B cell (primary cell): ENCODE results near the gene BMP7. TPM values are rescaled to one million over a fixed set of nuclear protein-coding genes. Genes with fewer than 3 reads are reported as not detected.

ENCODE experiments used
- ATAC-seq: fragments of 200-7000 bp; cut with Tn5 transposase; one replicate; pipeline ENCODE4 v1.10.0; 2021; ENCODE audit warnings: low read depth, mild to moderate bottlenecking, moderate number of reproducible peaks, moderate library complexity
- CTCF ChIA-PET: fragments of 350-600 bp; sonication (Branson Sonifier 250); formaldehyde crosslinking; loops from one replicate; lab custom pipeline; 2021; ENCODE audit warnings: antibody characterized with exemption, inconsistent platforms; lab: Charles Lee
- POLR2A ChIA-PET: fragments of 350-600 bp; sonication (Branson Sonifier 250); formaldehyde crosslinking; loops from one replicate; lab custom pipeline; 2021; ENCODE audit warnings: antibody characterized with exemption; lab: Charles Lee
- DNase-seq: peaks from one replicate; pipeline ENCODE4 v3.0.0; 2013
- H2AFZ ChIP-seq: 2 replicates; pipeline ENCODE4 v1.6.1; 2012; ENCODE audit warnings: mild to moderate bottlenecking, low read depth, low read length; ENCODE audit not compliant: insufficient read depth, poor library complexity, severe bottlenecking
- H3K27ac ChIP-seq, 2 donors: 1 replicate in 1 of 2; 2 replicates in 1 of 2; pipeline ENCODE4 v1.5.1; 2012 to 2013; ENCODE audit warnings: low read length in 2 of 2, mild to moderate bottlenecking in 2 of 2, moderate library complexity in 1 of 2
- H3K27me3 ChIP-seq, 4 experiments: fragments of 200-600 bp in 1 of 4; sonication (generic) in 1 of 4; replicated peaks in 1 of 4; 1 replicate in 2 of 4; 2 replicates in 2 of 4; pipeline versions ENCODE4 v1.6.1 to v1.7.0; 2013 to 2016; ENCODE audit warnings: low read length in 3 of 4, mild to moderate bottlenecking in 2 of 4, mixed read lengths in 1 of 4, moderate library complexity in 1 of 4; ENCODE audit not compliant: insufficient read depth in 4 of 4, control insufficient read depth in 3 of 4; ENCODE audit errors: control extremely low read depth in 1 of 4
- H3K36me3 ChIP-seq, 2 experiments: replicated peaks in 1 of 2; 1 replicate in 1 of 2; 2 replicates in 1 of 2; pipeline versions ENCODE4 v1.6.1 to v1.7.1; 2013; ENCODE audit warnings: low read length in 1 of 2; ENCODE audit not compliant: insufficient read depth in 2 of 2, control insufficient read depth in 1 of 2; ENCODE audit errors: control extremely low read depth in 1 of 2, extremely low read depth in 1 of 2
- H3K4me1 ChIP-seq, 2 donors: fragments of 200-600 bp in 1 of 2; sonication (generic) in 1 of 2; 1 replicate in 1 of 2; 2 replicates in 1 of 2; pipeline versions ENCODE4 v1.5.1 to v1.6.1; 2013 to 2017; ENCODE audit warnings: low read length in 2 of 2; ENCODE audit not compliant: control insufficient read depth in 2 of 2, insufficient read depth in 2 of 2
- H3K4me2 ChIP-seq: replicated peaks from 2 replicates; pipeline ENCODE3; 2012; ENCODE audit warnings: mild to moderate bottlenecking, low read depth, low read length; ENCODE audit not compliant: poor library complexity, severe bottlenecking
- H3K4me3 ChIP-seq, 5 experiments: fragments of 200-600 bp in 1 of 5; sonication (generic) in 1 of 5; 1 replicate in 3 of 5; 2 replicates in 2 of 5; pipeline versions ENCODE4 v1.5.1 to v1.7.0; 2011 to 2016; ENCODE audit warnings: low read length in 4 of 5, mild to moderate bottlenecking in 4 of 5, low read depth in 2 of 5, control low read depth in 1 of 5, moderate library complexity in 1 of 5; ENCODE audit not compliant: insufficient read depth in 1 of 5; ENCODE audit errors: control extremely low read depth in 1 of 5, extremely low read depth in 1 of 5
- H3K79me2 ChIP-seq: fragments of 200-600 bp; sonication (generic); one replicate; pipeline ENCODE4 v1.6.0; 2016; ENCODE audit warnings: low read length; ENCODE audit not compliant: control insufficient read depth, insufficient read depth
- H3K9ac ChIP-seq: fragments of 200-600 bp; sonication (generic); 2 replicates; pipeline ENCODE4 v1.6.1; 2017; ENCODE audit warnings: mild to moderate bottlenecking, low read length, moderate library complexity
- H3K9me3 ChIP-seq, 3 donors: one replicate each; pipeline versions ENCODE4 v1.6.1 to v1.7.1; 2013; ENCODE audit warnings: low read length in 2 of 3; ENCODE audit not compliant: control insufficient read depth in 2 of 3, insufficient read depth in 1 of 3; ENCODE audit errors: control extremely low read depth in 1 of 3
- H4K20me1 ChIP-seq: 2 replicates; pipeline ENCODE4 v1.6.0; 2012; ENCODE audit warnings: mild to moderate bottlenecking, low read length; ENCODE audit not compliant: insufficient read depth, control insufficient read depth, poor library complexity, severe bottlenecking
- H3K27ac Mint-ChIP-seq: one replicate; pipeline ENCODE4 v1.8.0; 2021; ENCODE audit warnings: mixed read lengths
- H3K27me3 Mint-ChIP-seq: one replicate; pipeline ENCODE4 v1.8.0; 2021; ENCODE audit warnings: mixed read lengths
- H3K4me1 Mint-ChIP-seq: one replicate; pipeline ENCODE4 v1.8.0; 2021; ENCODE audit warnings: mixed read lengths
- H3K4me3 Mint-ChIP-seq: one replicate; pipeline ENCODE4 v1.8.0; 2021; ENCODE audit warnings: mixed read lengths
- H3K9me3 Mint-ChIP-seq: one replicate; pipeline ENCODE4 v1.8.0; 2022; ENCODE audit warnings: mixed read lengths; ENCODE audit not compliant: insufficient read depth
- CTCF ChIP-seq: fragments of 200-600 bp; IDR thresholded peaks from one replicate; pipeline ENCODE4 v1.8.0; 2022; ENCODE audit warnings: antibody characterized with exemption, mild to moderate bottlenecking
- EZH2 ChIP-seq: IDR thresholded peaks from 2 replicates; pipeline ENCODE4 v1.6.1; 2012; ENCODE audit warnings: borderline replicate concordance, low read depth, mild to moderate bottlenecking, moderate library complexity, low read length; ENCODE audit not compliant: insufficient read depth, poor library complexity, severe bottlenecking
- WGBS: methylation state at CpG from one replicate; pipeline ENCODE4 v1.1.5; 2013; ENCODE audit warnings: missing lambda C conversion rate; ENCODE audit not compliant: insufficient coverage; 5-methylcytosine and 5-hydroxymethylcytosine counted together
- intact Hi-C: fragments of 100-400 bp; cut with micrococcal nuclease; formaldehyde crosslinking; loops from one replicate; pipeline ENCODE4 v1.10.0; 2022
- polyA plus RNA-seq: library from polyadenylated mRNA; depleted of rRNA; stranded (reverse); fragments of >200 nt; gene quantifications from 2 replicates; pipeline ENCODE4 v1.2.3, GENCODE V29; 2012
- total RNA-seq, 2 donors: library from RNA; stranded (reverse); fragments of 120-200 nt in 1 of 2; gene quantifications; 1 replicate in 1 of 2; 2 replicates in 1 of 2; pipeline versions ENCODE4 v1.2.3 to v1.2.4, GENCODE V29; 2013 to 2022

The BMP7 gene
- total and polyA plus RNA-seq, 2 donors (not counting 1 experiment from before 2014, with no cell fraction given), result not detected

GRCh38 chr20:57188576-57189079, 77.8 kb downstream of the BMP7 start:
- H3K27ac ChIP-seq, result no peak overlapping the region
- Mint-ChIP-seq H3K9me3 (no peaks in the 10 kb centered on the region), H3K27ac (no peak overlapping the region), H3K4me1 (no peaks in the 10 kb centered on the region), H3K4me3 (no peak overlapping the region), H3K27me3 (peaks cover 5% of the 10 kb centered on the region)
- no peaks in the 10 kb centered on the region for H3K4me1 ChIP-seq
- no peak for ATAC-seq
- H2AFZ ChIP-seq, result no peak overlapping the region
- no peak overlapping the region for H3K9ac ChIP-seq
- intact Hi-C loops, result no loop called here
- H3K79me2 ChIP-seq, result no peaks in the 10 kb centered on the region
- H3K4me2 ChIP-seq, result no peak overlapping the region
- ChIA-PET POLR2A (interaction anchor here (0.7 kb wide), 1 partner anchor 13 kb away, joined by 4 read pairs; no protein-coding TSS in a partner anchor), CTCF (no interaction called here)
- H4K20me1 ChIP-seq, result no peaks in the 10 kb centered on the region
- no peaks in the 10 kb centered on the region for H3K36me3 ChIP-seq
- 94% methylated on average over 5 of the region's 6 CpGs for WGBS
- TF ChIP-seq EZH2 (no peak), CTCF (no peak)
- H3K9me3 ChIP-seq, result peaks cover 0 to 9% (median 0%) of the 10 kb centered on the region in 3 donors
- no peaks in the 10 kb centered on the region for H3K27me3 ChIP-seq
- no peak for DNase-seq
- no peak overlapping the region for H3K4me3 ChIP-seq

- intact Hi-C loops, result no loop called here
- Histone ChIP-seq H3K27me3 (no peaks in the 10 kb centered on the region), H3K79me2 (no peaks in the 10 kb centered on the region), H2AFZ (no peak overlapping the region), H3K27ac (no peak overlapping the region), H3K9me3 (peaks cover 0 to 10% (median 0%) of the 10 kb centered on the region in 3 donors), H3K36me3 (no peaks in the 10 kb centered on the region), H3K4me2 (no peak overlapping the region), H3K9ac (no peak overlapping the region), H3K4me1 (no peaks in the 10 kb centered on the region), H3K4me3 (no peak overlapping the region), H4K20me1 (no peaks in the 10 kb centered on the region)
- WGBS, result 97% methylated on average over 5 of the region's 9 CpGs
- TF ChIP-seq EZH2, result no peak
- CTCF ChIA-PET, result no interaction called here
- ATAC-seq, result no peak
- Mint-ChIP-seq H3K27ac (no peak overlapping the region), H3K4me3 (no peak overlapping the region), H3K27me3 (peaks cover 9% of the 10 kb centered on the region), H3K9me3 (no peaks in the 10 kb centered on the region), H3K4me1 (no peaks in the 10 kb centered on the region)
- no peak for DNase-seq
- POLR2A ChIA-PET, result interaction anchor here (0.7 kb wide), 1 partner anchor 12 kb away, joined by 4 read pairs; no protein-coding TSS in a partner anchor
These were observed 78.4 kb downstream of the BMP7 start for GRCh38 chr20:57188056-57188455.
